ENCODE data around the gene SF3B5.
"Not testable (repeated sequence)": the region's sequence is repeated elsewhere in the genome, so short reads cannot be mapped to it uniquely, and the experiment has no call there.

Gene SF3B5

DNA sequence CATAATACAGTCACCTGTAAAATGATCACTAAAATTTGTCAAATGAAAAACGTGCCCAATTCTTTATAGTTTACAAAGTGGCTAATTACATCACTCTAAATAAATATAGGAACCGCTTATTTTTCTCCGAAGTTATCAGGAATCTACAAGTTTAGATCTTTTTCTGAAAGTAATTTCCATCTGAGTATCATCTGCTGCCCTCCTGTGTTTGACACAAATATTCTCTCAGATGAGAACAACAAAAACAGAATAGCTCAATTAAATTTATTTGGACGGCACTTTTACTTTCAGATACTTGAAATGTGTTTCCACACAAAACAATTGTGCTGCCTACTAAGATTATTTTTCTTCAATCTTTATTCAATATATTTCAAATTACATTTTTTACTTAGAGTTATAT, 5.0 kb downstream of the SF3B5 start:
- H3K27ac ChIP-seq = no peak overlapping the region
- TF ChIP-seq, protein P1, sequence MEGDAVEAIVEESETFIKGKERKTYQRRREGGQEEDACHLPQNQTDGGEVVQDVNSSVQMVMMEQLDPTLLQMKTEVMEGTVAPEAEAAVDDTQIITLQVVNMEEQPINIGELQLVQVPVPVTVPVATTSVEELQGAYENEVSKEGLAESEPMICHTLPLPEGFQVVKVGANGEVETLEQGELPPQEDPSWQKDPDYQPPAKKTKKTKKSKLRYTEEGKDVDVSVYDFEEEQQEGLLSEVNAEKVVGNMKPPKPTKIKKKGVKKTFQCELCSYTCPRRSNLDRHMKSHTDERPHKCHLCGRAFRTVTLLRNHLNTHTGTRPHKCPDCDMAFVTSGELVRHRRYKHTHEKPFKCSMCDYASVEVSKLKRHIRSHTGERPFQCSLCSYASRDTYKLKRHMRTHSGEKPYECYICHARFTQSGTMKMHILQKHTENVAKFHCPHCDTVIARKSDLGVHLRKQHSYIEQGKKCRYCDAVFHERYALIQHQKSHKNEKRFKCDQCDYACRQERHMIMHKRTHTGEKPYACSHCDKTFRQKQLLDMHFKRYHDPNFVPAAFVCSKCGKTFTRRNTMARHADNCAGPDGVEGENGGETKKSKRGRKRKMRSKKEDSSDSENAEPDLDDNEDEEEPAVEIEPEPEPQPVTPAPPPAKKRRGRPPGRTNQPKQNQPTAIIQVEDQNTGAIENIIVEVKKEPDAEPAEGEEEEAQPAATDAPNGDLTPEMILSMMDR (conservative IDR thresholded peaks at IDR 0.05) = peak; percentile 37

DNA sequence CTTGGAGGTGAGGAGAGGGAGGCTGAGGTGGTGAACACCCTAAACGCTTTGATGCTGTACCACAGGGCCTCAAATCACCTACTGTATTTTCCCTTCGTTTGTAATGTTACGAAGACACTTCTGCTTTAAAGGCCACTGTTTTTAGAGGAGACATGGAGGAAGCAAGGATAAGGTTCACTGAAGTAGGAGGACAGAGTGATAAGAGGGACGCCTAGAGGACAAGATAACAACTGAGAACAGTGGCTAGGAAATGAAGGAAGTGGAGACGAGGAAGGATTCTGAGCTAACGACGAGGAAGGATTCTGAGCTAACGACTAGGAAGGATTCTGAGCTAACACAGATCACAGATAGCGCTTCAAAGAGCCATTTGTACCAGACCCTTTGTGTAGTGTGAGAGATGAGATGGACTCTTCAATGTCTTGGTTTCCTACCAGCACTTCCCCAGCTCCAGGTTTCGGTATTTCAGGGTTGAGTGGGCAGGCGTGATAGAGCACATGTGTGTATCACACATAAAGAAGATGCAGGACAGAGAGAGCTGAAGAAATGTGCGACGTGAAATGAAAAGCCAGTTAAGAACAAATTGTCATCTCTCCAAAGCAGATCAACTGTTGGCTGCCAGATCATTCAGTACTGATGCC, 7.5 kb downstream of the SF3B5 start:
- TF ChIP-seq, protein P1 (conservative IDR thresholded peaks at IDR 0.05) = no peak
- H3K27ac ChIP-seq = no peak overlapping the region

DNA sequence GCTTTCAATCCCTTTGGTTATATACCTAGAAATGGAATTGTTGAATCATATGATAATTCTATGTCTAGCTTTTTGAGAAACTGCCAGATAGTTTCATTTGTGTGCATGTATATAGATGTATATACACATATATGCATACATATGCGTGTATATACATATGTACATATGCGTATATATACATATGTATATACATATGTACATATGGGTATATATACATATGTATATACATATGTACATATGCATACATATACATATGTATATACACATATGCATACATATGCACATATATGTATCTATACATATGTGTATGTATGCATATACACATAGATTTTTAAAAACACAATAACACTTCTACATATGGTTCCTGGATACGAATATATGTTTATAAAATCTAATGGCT, 8.4 kb downstream of the SF3B5 start:
- H3K27ac ChIP-seq = no peak overlapping the region
- TF ChIP-seq, protein P1 (conservative IDR thresholded peaks at IDR 0.05) = no peak

DNA sequence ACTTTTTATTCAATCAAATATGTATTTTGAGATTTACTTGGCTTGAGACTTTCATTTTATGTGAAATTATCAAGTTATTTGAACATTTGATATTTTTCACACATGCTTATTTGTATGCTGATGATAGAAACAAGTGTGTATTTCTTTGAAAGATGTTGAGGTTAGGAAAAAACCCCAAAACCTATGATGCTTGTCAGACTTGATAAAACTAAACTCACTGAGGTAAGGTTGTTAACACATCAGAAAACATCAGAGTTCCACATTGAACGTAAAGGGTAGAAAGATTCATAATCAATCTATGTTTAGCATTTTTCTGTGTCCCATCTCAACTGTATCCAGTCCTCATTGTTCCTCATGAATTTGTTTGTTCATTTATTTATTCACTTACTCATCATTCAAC, 12.2 kb downstream of the SF3B5 start:
- no peak overlapping the region for H3K27ac ChIP-seq
- TF ChIP-seq, protein P1 (conservative IDR thresholded peaks at IDR 0.05) = no peak

DNA sequence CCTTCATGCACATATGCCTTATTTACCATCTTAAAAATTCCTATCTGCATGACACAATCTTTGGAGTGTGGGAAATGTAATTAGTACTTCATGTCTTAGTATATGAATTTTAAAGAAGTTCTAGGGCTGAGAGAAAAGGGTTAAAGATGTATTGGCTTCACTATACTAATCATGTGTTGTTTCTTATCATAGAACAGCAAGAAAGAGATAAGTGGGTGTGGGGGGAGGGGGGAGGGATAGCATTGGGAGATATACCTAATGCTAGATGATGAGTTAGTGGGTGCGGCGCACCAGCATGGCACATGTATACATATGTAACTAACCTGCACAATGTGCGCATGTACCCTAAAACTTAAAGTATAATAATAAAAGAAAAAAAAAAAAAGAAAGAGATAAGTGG, 13.0 kb downstream of the SF3B5 start:
- not testable (repeated sequence) for H3K27ac ChIP-seq

DNA sequence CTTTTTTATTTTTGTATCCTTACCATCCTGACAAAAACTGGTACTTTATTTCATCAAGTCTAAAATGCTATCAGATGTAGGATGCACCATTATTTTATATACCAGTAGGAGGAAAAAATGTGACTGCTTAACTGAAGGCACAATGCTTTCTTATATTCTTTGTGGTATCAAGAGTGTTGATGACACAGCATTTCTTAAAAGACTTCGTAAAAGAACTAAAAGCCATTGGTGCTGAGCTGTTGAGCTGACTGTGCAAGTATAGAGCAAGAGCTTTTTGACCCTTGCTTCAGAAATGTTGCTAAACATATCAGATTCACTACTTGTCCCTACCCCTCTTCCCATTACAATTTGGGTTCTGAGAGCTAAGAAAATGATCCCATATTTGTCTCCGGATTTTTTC, 17.5 kb downstream of the SF3B5 start:
- TF ChIP-seq, protein P1 (conservative IDR thresholded peaks at IDR 0.05) = no peak
- no peak overlapping the region for H3K27ac ChIP-seq

DNA sequence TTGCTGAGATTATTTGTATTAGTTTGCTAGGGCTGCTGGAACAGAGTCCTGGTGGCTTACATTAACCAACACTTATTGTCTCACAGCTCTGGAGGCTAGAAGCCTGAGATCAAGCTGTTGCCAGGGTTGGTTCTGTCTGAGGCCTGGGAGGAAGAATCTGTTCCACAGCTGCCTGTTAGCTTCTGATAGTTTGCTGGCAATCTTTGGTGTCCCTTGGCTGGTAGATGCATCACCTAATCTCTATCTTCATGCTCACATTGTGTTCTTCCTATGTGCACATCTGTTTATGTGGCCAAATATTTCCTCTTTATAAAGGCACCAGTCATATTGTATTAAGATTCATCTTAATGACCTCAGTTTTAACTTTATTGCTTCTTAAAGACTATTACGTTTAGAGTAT, 19.5 kb downstream of the SF3B5 start:
- TF ChIP-seq, protein P1 (conservative IDR thresholded peaks at IDR 0.05) = no peak
- H3K27ac ChIP-seq = no peak overlapping the region

DNA sequence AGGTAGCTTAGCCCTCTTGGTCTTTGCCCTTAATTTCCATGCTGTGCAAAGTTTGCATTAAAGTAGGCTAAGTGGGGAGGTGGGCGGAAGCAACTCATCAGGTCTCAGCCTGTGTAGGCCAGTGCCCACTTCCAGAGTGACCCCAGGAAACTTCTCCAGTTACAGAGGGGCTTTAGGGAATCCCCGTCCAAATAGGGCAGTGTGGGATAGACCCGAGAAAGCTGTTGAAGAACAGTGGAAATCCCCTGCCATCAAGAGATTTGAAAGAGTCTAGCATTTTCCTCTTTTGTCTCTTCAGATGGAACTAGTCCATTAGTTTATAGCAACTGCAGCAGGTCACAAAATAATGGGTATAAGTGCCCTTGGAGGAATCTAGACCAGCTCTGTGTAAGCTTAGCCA, 20.2 kb downstream of the SF3B5 start:
- H3K27ac ChIP-seq = no peak overlapping the region
- TF ChIP-seq, protein P1 (conservative IDR thresholded peaks at IDR 0.05) = no peak

All from VCaP (cell line).